K562 treated with DMSO at 1 percent for 24 hours (cell line): Measurements from ENCODE around the gene LGI1. TPM values are rescaled to one million over a fixed set of nuclear protein-coding genes. Genes with fewer than 3 reads are reported as not detected.

Source experiments
- total RNA-seq: library from RNA; unstranded; fragments of 300-600 nt; gene quantifications from 2 replicates; pipeline ENCODE4 v1.2.3, GENCODE V29; 2022; ENCODE audit warnings: low read depth; ENCODE audit not compliant: insufficient read depth

LGI1 gene
- total RNA-seq: not detected in 2 replicates

DNA sequence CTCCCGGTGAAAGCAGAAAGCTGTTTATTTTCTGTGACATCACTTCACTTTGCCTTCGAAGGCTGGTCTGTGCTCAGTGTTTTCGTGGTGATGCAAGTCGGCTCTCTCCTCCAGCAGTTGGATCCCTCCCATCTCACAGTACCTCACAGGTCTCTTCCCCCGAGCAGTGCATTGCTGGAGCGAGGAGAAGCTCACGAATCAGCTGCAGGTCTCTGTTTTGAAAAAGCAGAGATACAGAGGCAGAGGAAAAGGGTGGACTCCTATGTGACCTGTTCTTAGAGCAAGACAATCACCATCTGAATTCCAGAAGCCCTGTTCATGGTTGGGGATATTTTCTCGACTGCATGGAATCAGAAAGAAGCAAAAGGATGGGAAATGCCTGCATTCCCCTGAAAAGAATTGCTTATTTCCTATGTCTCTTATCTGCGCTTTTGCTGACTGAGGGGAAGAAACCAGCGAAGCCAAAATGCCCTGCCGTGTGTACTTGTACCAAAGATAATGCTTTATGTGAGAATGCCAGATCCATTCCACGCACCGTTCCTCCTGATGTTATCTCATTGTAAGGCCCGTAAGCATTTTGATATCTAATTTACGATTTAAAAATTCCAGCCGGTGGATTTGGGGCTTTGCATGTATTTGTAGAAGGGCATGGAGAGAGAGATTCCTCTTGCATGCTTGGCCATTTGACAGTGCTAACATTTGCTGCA lies at the start of gene LGI1:
TSS of gene LGI1 (plus strand) at position 136 of the 707 bp plus-strand sequence. CDS start at position 345, 209 bp downstream.

Other genes with a start within 250 kb of the LGI1 start
- not detected in 2 replicates for gene FFAR4, start 191.3 kb upstream of the LGI1 start, total RNA-seq
- not detected in 2 replicates for gene RBP4, start 156.7 kb upstream of the LGI1 start, total RNA-seq
- not detected in 2 replicates for gene PDE6C, start 145.4 kb upstream of the LGI1 start, total RNA-seq
- gene FRA10AC1, start 55.3 kb upstream of the LGI1 start, total RNA-seq: 2.9 and 4.3 TPM in 2 replicates
- gene SLC35G1, start 136.0 kb downstream of the LGI1 start, total RNA-seq: 1.9 and 3.3 TPM in 2 replicates
- gene PLCE1, start 236.0 kb downstream of the LGI1 start, total RNA-seq: 0.14 TPM in 1 of 2 replicates, not detected in the other